Measurements from ENCODE around the gene ULK1.

DNA sequence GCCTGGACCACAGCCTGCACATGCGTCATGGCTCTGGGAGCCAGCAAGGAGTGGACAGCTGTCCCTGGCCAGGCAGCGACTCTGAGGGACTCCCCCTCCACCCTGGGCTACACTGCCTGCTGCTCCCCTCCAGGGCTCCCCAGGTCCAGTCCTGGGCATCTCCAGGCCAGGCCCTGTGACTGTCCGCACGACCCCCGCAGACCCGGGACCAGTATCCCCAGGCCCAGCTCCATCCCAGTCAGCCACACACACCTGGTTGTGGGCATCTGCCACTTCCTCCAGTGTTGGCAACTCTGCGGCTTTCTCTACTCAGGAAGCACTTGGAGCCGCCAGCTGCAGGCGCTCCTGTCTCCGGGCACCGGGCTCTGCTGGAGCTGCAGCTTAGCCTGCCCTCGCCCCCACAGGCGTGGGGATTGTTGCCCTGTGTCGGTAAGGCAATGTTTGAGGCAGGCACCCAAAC is 2.4 kb downstream of the ULK1 start:
- TF ChIP-seq EZH2 (IDR thresholded peaks at IDR 0.05; ENCODE audit: insufficient read depth, poor library complexity, severe bottlenecking) (no peak), EZH2phosphoT487 (IDR thresholded peaks at IDR 0.05; ENCODE audit: insufficient read depth, low read depth) (no peak)

Measured in GM23248 (cell line).